H1 (cell line): ENCODE results near the gene UBD. TPM values are rescaled to one million over a fixed set of nuclear protein-coding genes. Genes with fewer than 3 reads are reported as not detected.

Experiments used
- CTCF ChIA-PET: fragments of 300-600 bp; sonication (Branson Sonifier 250); formaldehyde crosslinking; loops from one replicate; lab custom pipeline; 2021; ENCODE audit not compliant: partially characterized antibody; lab: Charles Lee
- POLR2A ChIA-PET: fragments of 300-600 bp; sonication (Branson Sonifier 250); formaldehyde crosslinking; loops from one replicate; lab custom pipeline; 2021; ENCODE audit warnings: inconsistent platforms; ENCODE audit not compliant: partially characterized antibody; lab: Charles Lee
- DNase-seq, 2 experiments: peaks; one replicate each; pipeline versions ENCODE4 v3.0.0 to v3.0.0-alpha.2; 2010 to 2022; ENCODE audit warnings: low spot score in 2 of 2, low read depth in 1 of 2, mixed read lengths in 1 of 2
- FAIRE-seq: peaks from 2 replicates; lab custom pipeline; 2011; peaks lifted over from hg19 to GRCh38; lab: Jason Lieb, UNC
- H2AFZ ChIP-seq: 2 replicates; pipeline ENCODE4 v1.8.1; 2012; ENCODE audit warnings: low read length, inconsistent platforms
- H2AK5ac ChIP-seq: 2 replicates; pipeline ENCODE4 v1.6.1; 2013; ENCODE audit warnings: low read depth, low read length
- H2BK120ac ChIP-seq: replicated peaks from 2 replicates; pipeline ENCODE3; 2013; ENCODE audit warnings: low read depth, low read length, inconsistent platforms
- H2BK12ac ChIP-seq: 2 replicates; pipeline ENCODE4 v1.6.1; 2013; ENCODE audit warnings: low read depth, low read length
- H2BK15ac ChIP-seq: 2 replicates; pipeline ENCODE4 v1.6.1; 2013; ENCODE audit warnings: low read length
- H2BK20ac ChIP-seq: 2 replicates; pipeline ENCODE4 v1.6.1; 2013; ENCODE audit warnings: low read length
- H2BK5ac ChIP-seq: 2 replicates; pipeline ENCODE4 v1.6.1; 2013; ENCODE audit warnings: low read depth, low read length
- H3K14ac ChIP-seq: 2 replicates; pipeline ENCODE4 v1.6.1; 2013; ENCODE audit warnings: inconsistent platforms; ENCODE audit not compliant: insufficient read length
- H3K18ac ChIP-seq: 2 replicates; pipeline ENCODE4 v1.6.1; 2013; ENCODE audit warnings: low read length; ENCODE audit errors: extremely low read depth
- H3K23ac ChIP-seq: 2 replicates; pipeline ENCODE4 v1.6.1; 2013; ENCODE audit warnings: inconsistent platforms; ENCODE audit not compliant: insufficient read length
- H3K23me2 ChIP-seq: 2 replicates; pipeline ENCODE4 v1.6.1; 2013; ENCODE audit warnings: low read depth, low read length
- H3K27ac ChIP-seq: 2 replicates; pipeline ENCODE4 v1.6.1; 2011; ENCODE audit warnings: low read depth, low read length, inconsistent platforms
- H3K27me3 ChIP-seq, 4 experiments: replicated peaks in 1 of 4; 1 replicate in 1 of 4; 2 replicates in 3 of 4; pipeline versions ENCODE4 v1.6.1 to v1.8.1; 2011 to 2013; ENCODE audit warnings: low read length in 3 of 4, mild to moderate bottlenecking in 3 of 4, inconsistent platforms in 2 of 4, mixed read lengths in 2 of 4, moderate library complexity in 1 of 4; ENCODE audit not compliant: control insufficient read depth in 3 of 4, insufficient read depth in 3 of 4; ENCODE audit errors: extremely low read depth in 1 of 4
- H3K36me3 ChIP-seq, 4 experiments: 2 replicates each; pipeline versions ENCODE4 v1.6.1 to v1.8.1; 2011 to 2013; ENCODE audit warnings: mild to moderate bottlenecking in 4 of 4, low read length in 3 of 4, moderate library complexity in 2 of 4, control low read depth in 1 of 4, inconsistent platforms in 1 of 4; ENCODE audit not compliant: insufficient read depth in 4 of 4, control insufficient read depth in 2 of 4
- H3K4ac ChIP-seq: replicated peaks from 2 replicates; pipeline ENCODE3; 2013; ENCODE audit warnings: low read length, low read depth, mixed read lengths, inconsistent platforms; ENCODE audit not compliant: insufficient read length
- H3K4me1 ChIP-seq, 4 experiments: replicated peaks in 1 of 4; 1 replicate in 1 of 4; 2 replicates in 3 of 4; pipeline versions ENCODE4 v1.6.1 to v1.8.1; 2011 to 2013; ENCODE audit warnings: low read length in 3 of 4, inconsistent platforms in 2 of 4, mixed read lengths in 1 of 4; ENCODE audit not compliant: insufficient read depth in 4 of 4, control insufficient read depth in 3 of 4
- H3K4me2 ChIP-seq, 2 experiments: 2 replicates each; pipeline versions ENCODE4 v1.6.1 to v1.8.1; 2011 to 2013; ENCODE audit warnings: low read depth in 2 of 2, low read length in 2 of 2, control low read depth in 1 of 2, inconsistent platforms in 1 of 2, mild to moderate bottlenecking in 1 of 2; ENCODE audit not compliant: insufficient read depth in 1 of 2
- H3K4me3 ChIP-seq, 4 experiments: fragments of 200-600, 300-600 bp in 1 of 4; sonication (generic), shearing (Covaris generic), sonication (Bioruptor Twin) in 1 of 4; 2 replicates each; pipeline versions ENCODE4 v1.5.1 to v1.8.1; 2011 to 2016; ENCODE audit warnings: low read length in 4 of 4, low read depth in 3 of 4, control low read depth in 2 of 4, inconsistent platforms in 2 of 4, mild to moderate bottlenecking in 2 of 4, mixed read lengths in 1 of 4, moderate library complexity in 1 of 4; ENCODE audit not compliant: insufficient read depth in 2 of 4; ENCODE audit errors: extremely low read depth in 1 of 4
- H3K56ac ChIP-seq: replicated peaks from 2 replicates; pipeline ENCODE3; 2013; ENCODE audit warnings: low read depth, mild to moderate bottlenecking, mixed read lengths, low read length, inconsistent platforms; ENCODE audit not compliant: insufficient read length
- H3K79me1 ChIP-seq: 2 replicates; pipeline ENCODE4 v1.6.1; 2013; ENCODE audit warnings: low read depth, low read length, control low read depth
- H3K79me2 ChIP-seq, 2 experiments: 2 replicates each; pipeline versions ENCODE4 v1.6.1 to v1.8.1; 2012 to 2013; ENCODE audit warnings: low read length in 2 of 2, mild to moderate bottlenecking in 2 of 2, inconsistent platforms in 1 of 2; ENCODE audit not compliant: insufficient read depth in 2 of 2, control insufficient read depth in 1 of 2
- H3K9ac ChIP-seq, 4 experiments: replicated peaks in 1 of 4; 1 replicate in 1 of 4; 2 replicates in 3 of 4; pipeline versions ENCODE4 v1.6.1 to v1.8.1; 2011 to 2013; ENCODE audit warnings: low read depth in 3 of 4, low read length in 3 of 4, control low read depth in 2 of 4, mild to moderate bottlenecking in 2 of 4, moderate library complexity in 2 of 4, inconsistent platforms in 1 of 4; ENCODE audit errors: extremely low read depth in 1 of 4
- H3K9me3 ChIP-seq, 2 experiments: 2 replicates each; pipeline versions ENCODE4 v1.6.1 to v1.8.1; 2012 to 2013; ENCODE audit warnings: mild to moderate bottlenecking in 2 of 2, moderate library complexity in 2 of 2, control low read depth in 1 of 2, inconsistent platforms in 1 of 2, low read depth in 1 of 2, low read length in 1 of 2, mixed read lengths in 1 of 2; ENCODE audit not compliant: insufficient read depth in 2 of 2
- H4K20me1 ChIP-seq, 2 experiments: replicated peaks in 1 of 2; 2 replicates each; pipeline versions ENCODE3 to v1.8.1; 2011 to 2013; ENCODE audit warnings: inconsistent platforms in 2 of 2, low read length in 2 of 2, mild to moderate bottlenecking in 1 of 2; ENCODE audit not compliant: insufficient read depth in 2 of 2, control insufficient read depth in 1 of 2
- H4K5ac ChIP-seq: 2 replicates; pipeline ENCODE4 v1.6.1; 2013; ENCODE audit warnings: low read length, low read depth, mixed read lengths, inconsistent platforms; ENCODE audit not compliant: insufficient read length
- H4K8ac ChIP-seq: 2 replicates; pipeline ENCODE4 v1.8.0; 2013; ENCODE audit warnings: mild to moderate bottlenecking, moderate library complexity, low read length, inconsistent platforms; ENCODE audit not compliant: insufficient read depth; ENCODE audit errors: extremely low read depth
- H4K91ac ChIP-seq: replicated peaks from 2 replicates; pipeline ENCODE3; 2013; ENCODE audit warnings: low read length, mixed read lengths, inconsistent platforms; ENCODE audit not compliant: insufficient read length
- BCL11A ChIP-seq, 2 experiments: IDR thresholded peaks; one replicate each; pipeline ENCODE4 v1.6.1; 2011; ENCODE audit warnings: low read depth in 2 of 2, low read length in 2 of 2, mild to moderate bottlenecking in 2 of 2
- CBX5 ChIP-seq: fragments of 300-800, 300-1000 bp; sonication (generic); IDR thresholded peaks from 2 replicates; pipeline ENCODE4 v1.7.1; 2016; ENCODE audit warnings: antibody characterized with exemption, low read length, low read depth
- GTF2F1 ChIP-seq: IDR thresholded peaks from 2 replicates; pipeline ENCODE4 v1.6.1; 2012; ENCODE audit warnings: low read depth, low read length, improper control_type of control experiment, borderline replicate concordance
- MAFK ChIP-seq: IDR thresholded peaks from 2 replicates; pipeline ENCODE4 v1.6.1; 2012; ENCODE audit warnings: low read depth, mild to moderate bottlenecking, improper control_type of control experiment, low read length
- POLR2A ChIP-seq, 2 experiments: IDR thresholded peaks; 1 replicate in 1 of 2; 2 replicates in 1 of 2; pipeline ENCODE4 v1.6.1; 2011; ENCODE audit warnings: low read depth in 2 of 2, low read length in 2 of 2, mild to moderate bottlenecking in 2 of 2; ENCODE audit errors: control extremely low read depth in 1 of 2
- RNF2 ChIP-seq: fragments of 200-900, 300-1000 bp; sonication (generic); IDR thresholded peaks from 2 replicates; pipeline ENCODE4 v1.7.1; 2016; ENCODE audit warnings: borderline replicate concordance, low read depth, mild to moderate bottlenecking, antibody characterized with exemption, low read length; ENCODE audit not compliant: poor library complexity, severe bottlenecking; ENCODE audit errors: missing control alignments
- SIX5 ChIP-seq: IDR thresholded peaks from 2 replicates; pipeline ENCODE4 v1.6.1; 2011; ENCODE audit warnings: mild to moderate bottlenecking, low read depth, low read length
- SP2 ChIP-seq: IDR thresholded peaks from 2 replicates; pipeline ENCODE4 v1.6.1; 2012; ENCODE audit warnings: mild to moderate bottlenecking, low read length, inconsistent platforms
- SRF ChIP-seq: IDR thresholded peaks from 2 replicates; pipeline ENCODE4 v1.6.1; 2011; ENCODE audit warnings: mild to moderate bottlenecking, low read depth, low read length, moderate library complexity
- WGBS, 2 experiments: shearing (Covaris generic) in 1 of 2; methylation state at CpG; one replicate each; pipeline versions ENCODE4 v1.1.6 to v1.1.7; 2013 to 2015; ENCODE audit warnings: low lambda C conversion rate in 2 of 2, mixed read lengths in 2 of 2, inconsistent platforms in 1 of 2, low coverage in 1 of 2, missing lambda C conversion rate in 1 of 2; ENCODE audit not compliant: insufficient replicate concordance in 2 of 2, insufficient coverage in 1 of 2, insufficient read length in 1 of 2; ENCODE audit errors: extremely low coverage in 1 of 2, missing lambda C conversion rate in 1 of 2; 5-methylcytosine and 5-hydroxymethylcytosine counted together
- polyA plus RNA-seq, 7 experiments: library from polyadenylated mRNA; depleted of rRNA in 3 of 7; stranded (reverse) in 5 of 7; unstranded in 2 of 7; fragments of >200 nt in 5 of 7; fragments of 200-250 nt in 2 of 7; gene quantifications; 1 replicate in 5 of 7; 2 replicates in 1 of 7; 4 replicates in 1 of 7; pipeline versions ENCODE4 v1.2.1 to v1.2.3, GENCODE V29; 2011 to 2013; ENCODE audit warnings: missing spikeins in 2 of 7, mixed read lengths in 2 of 7
- total RNA-seq: library from RNA; stranded (reverse); fragmentation: NEBNext Ultra II Directional; extraction: Animal tissue kit (Norgen Biotek cat#: 25700); gene quantifications from 2 replicates; pipeline ENCODE4 v1.2.1, GENCODE V29; 2021
- TF ChIP-seq, protein P1 (sequence below): IDR thresholded peaks from 2 replicates; pipeline ENCODE4 v1.6.1; 2012; ENCODE audit warnings: inconsistent platforms
- TF ChIP-seq, protein P2 (sequence below): IDR thresholded peaks from 2 replicates; pipeline ENCODE4 v1.6.1; 2012; ENCODE audit warnings: inconsistent platforms

The UBD gene
- total and polyA plus RNA-seq, 2 of the 8 experiments (the other 6 are each of a cell fraction or from before 2014, with no cell fraction given): 0.23 TPM; not detected in 1

DNA sequence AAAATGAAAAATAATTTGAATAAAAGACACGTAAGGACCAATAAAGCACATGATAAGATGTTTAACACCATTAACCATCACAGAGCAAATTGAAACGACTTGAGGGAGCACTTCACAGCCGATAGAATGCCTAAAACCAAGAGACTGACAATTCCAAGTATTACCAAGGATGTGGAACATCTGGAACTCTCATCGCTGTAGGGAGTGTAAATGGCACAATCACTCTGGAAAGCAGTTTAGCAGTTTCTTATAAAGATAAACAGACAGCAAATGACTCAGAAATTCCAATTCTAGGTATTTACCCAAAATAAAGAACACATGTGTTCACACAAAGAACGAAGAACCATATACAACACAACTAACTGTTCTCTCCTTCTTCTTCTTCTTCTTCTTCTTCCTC is 8.5 kb upstream of the UBD start:
- no peak for FAIRE-seq

More for the DNA sequence above, 8.5 kb upstream of the UBD start:
- Histone ChIP-seq H3K4me3 (no peak overlapping the region), H2BK15ac (no peak overlapping the region), H3K79me1 (no peaks in the 10 kb centered on the region), H3K4ac (no peak overlapping the region), H3K4me1 (no peaks in the 10 kb centered on the region), H4K20me1 (no peaks in the 10 kb centered on the region), H2BK5ac (no peak overlapping the region), H3K14ac (no peak overlapping the region), H4K91ac (no peak overlapping the region), H2BK120ac (no peak overlapping the region), H3K9me3 (no peaks in the 10 kb centered on the region), H3K36me3 (no peaks in the 10 kb centered on the region), H2BK20ac (no peak overlapping the region), H3K4me2 (no peak overlapping the region), H3K56ac (no peak overlapping the region), H3K9ac (no peak overlapping the region), H3K79me2 (no peaks in the 10 kb centered on the region), H3K23ac (no peak overlapping the region), H2AFZ (no peak overlapping the region), H4K5ac (no peak overlapping the region), H3K18ac (no peak overlapping the region), H3K23me2 (no peaks in the 10 kb centered on the region), H3K27me3 (no peaks in the 10 kb centered on the region), H4K8ac (no peak overlapping the region), H3K27ac (no peak overlapping the region), H2AK5ac (no peak overlapping the region), H2BK12ac (no peak overlapping the region)
- ChIA-PET CTCF (no interaction called here), POLR2A (no interaction called here)
- no peak for DNase-seq
- TF ChIP-seq BCL11A (IDR thresholded peaks at IDR 0.05; ENCODE audit: low read depth in 2 of 2, low read length in 2 of 2) (no peak), SP2 (no peak), GTF2F1 (no peak), MAFK (no peak), SIX5 (no peak), CBX5 (no peak), SRF (no peak), POLR2A (IDR thresholded peaks at IDR 0.05; ENCODE audit: control extremely low read depth in 1 of 2, low read depth in 2 of 2, low read length in 2 of 2) (no peak), RNF2 (no peak)
- TF ChIP-seq, protein P1, sequence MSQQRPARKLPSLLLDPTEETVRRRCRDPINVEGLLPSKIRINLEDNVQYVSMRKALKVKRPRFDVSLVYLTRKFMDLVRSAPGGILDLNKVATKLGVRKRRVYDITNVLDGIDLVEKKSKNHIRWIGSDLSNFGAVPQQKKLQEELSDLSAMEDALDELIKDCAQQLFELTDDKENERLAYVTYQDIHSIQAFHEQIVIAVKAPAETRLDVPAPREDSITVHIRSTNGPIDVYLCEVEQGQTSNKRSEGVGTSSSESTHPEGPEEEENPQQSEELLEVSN: no peak
- TF ChIP-seq, protein P2, sequence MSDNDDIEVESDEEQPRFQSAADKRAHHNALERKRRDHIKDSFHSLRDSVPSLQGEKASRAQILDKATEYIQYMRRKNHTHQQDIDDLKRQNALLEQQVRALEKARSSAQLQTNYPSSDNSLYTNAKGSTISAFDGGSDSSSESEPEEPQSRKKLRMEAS: no peak
- WGBS, 2 experiments: 84% methylated on average over 5 of the region's 5 CpGs; no CpG with 5 or more reads in 1 of the 2 experiments
